ENCODE results near the gene ZNF280B. TPM values are rescaled to one million over a fixed set of nuclear protein-coding genes. Genes with fewer than 3 reads are reported as not detected.

ZNF280B gene
- total RNA-seq, 2 experiments from 2014 or later = 2.3 to 3.0 TPM

- Mint-ChIP-seq H3K36me3 (ENCODE audit: low read depth) (no peaks in the 10 kb centered on the region), H3K27ac (no peak overlapping the region), H3K27me3 (peaks cover 10% of the 10 kb centered on the region), H3K9me3 (no peaks in the 10 kb centered on the region), H3K4me3 (no peak overlapping the region), H3K4me1 (ENCODE audit: low read depth) (no peaks in the 10 kb centered on the region)
- TF ChIP-seq CTCF (IDR thresholded peaks at IDR 0.05) = no peak
- CTCF ChIA-PET = no interaction called here
- DNase-seq (no peak), ATAC-seq (no peak)
- POLR2A ChIA-PET = no interaction called here
- intact Hi-C loops (cut with micrococcal nuclease) = no loop called here
These were observed 13.1 kb upstream of the ZNF280B start for GRCh38 chr22:22521631-22522030.

- DNase-seq = no peak
- H3K4me1 Mint-ChIP-seq (ENCODE audit: low read depth) = no peaks in the 10 kb centered on the region
- H3K27me3 Mint-ChIP-seq = peaks cover 14% of the 10 kb centered on the region
- H3K4me3 Mint-ChIP-seq = no peak overlapping the region
- ChIA-PET POLR2A (no interaction called here), CTCF (interaction anchor here (0.6 to 1.2 kb wide), 2 partner anchors 12 to 20 kb away, joined by 3 to 7 read pairs; partner anchors contain the start of gene ZNF280B)
- H3K36me3 Mint-ChIP-seq (ENCODE audit: low read depth) = no peaks in the 10 kb centered on the region
- no peak for TF ChIP-seq CTCF (IDR thresholded peaks at IDR 0.05)
- H3K9me3 Mint-ChIP-seq = no peaks in the 10 kb centered on the region
- intact Hi-C loops (cut with micrococcal nuclease) = no loop called here
- H3K27ac Mint-ChIP-seq = no peak overlapping the region
- no peak for ATAC-seq
These were observed 12.4 kb upstream of the ZNF280B start for GRCh38 chr22:22520667-22521602.

- DNase-seq = no peak
- H3K36me3 Mint-ChIP-seq (ENCODE audit: low read depth) = no peaks in the 10 kb centered on the region
- intact Hi-C loops (cut with micrococcal nuclease) = no loop called here
- no peak within 1 kb of the TSS for H3K4me3 Mint-ChIP-seq
- H3K27ac Mint-ChIP-seq = no peak within 1 kb of the TSS
- no peaks in the 10 kb centered on the region for H3K9me3 Mint-ChIP-seq
- ChIA-PET POLR2A (interaction anchor here (1.2 kb wide), 1 partner anchor 9 kb away, joined by 4 read pairs; no protein-coding TSS in a partner anchor), CTCF (interaction anchor here (0.6 to 1.2 kb wide), 2 partner anchors 11 to 21 kb away, joined by 3 to 7 read pairs; partner anchors contain the start of gene ZNF280B)
- H3K27me3 Mint-ChIP-seq = peaks cover 20% of the 10 kb centered on the region
- no peak for ATAC-seq
- no peak for TF ChIP-seq CTCF (IDR thresholded peaks at IDR 0.05)
- H3K4me1 Mint-ChIP-seq (ENCODE audit: low read depth) = no peaks in the 10 kb centered on the region
These were observed 11.6 kb upstream of the ZNF280B start, which contains the start of gene ZNF280A for GRCh38 chr22:22520020-22520656. TSS of gene ZNF280A (minus strand) at chr22:22520270. CDS start at chr22:22515630, 4,640 bp downstream.

GRCh38 chr22:22519591-22519990 lies 11.0 kb upstream of the ZNF280B start:
- no peak overlapping the region for H3K4me3 Mint-ChIP-seq
- POLR2A ChIA-PET = interaction anchor here (1.2 kb wide), 1 partner anchor 8 kb away, joined by 4 read pairs; no protein-coding TSS in a partner anchor
- intact Hi-C loops (cut with micrococcal nuclease) = no loop called here
- H3K9me3 Mint-ChIP-seq = no peaks in the 10 kb centered on the region
- DNase-seq (no peak), ATAC-seq (no peak)
- H3K4me1 Mint-ChIP-seq (ENCODE audit: low read depth) = no peaks in the 10 kb centered on the region
- H3K27ac Mint-ChIP-seq = no peak overlapping the region
- H3K36me3 Mint-ChIP-seq (ENCODE audit: low read depth) = no peaks in the 10 kb centered on the region
- H3K27me3 Mint-ChIP-seq = peaks cover 26% of the 10 kb centered on the region
- CTCF ChIA-PET = interaction anchor here (1.2 kb wide), 1 partner anchor 11 kb away, joined by 7 read pairs; the partner anchor contains the start of gene ZNF280B
- no peak for TF ChIP-seq CTCF (IDR thresholded peaks at IDR 0.05)

Measured in activated CD8-positive, alpha-beta T cell treated with anti-CD3 and anti-CD28 coated beads for 36 hours (primary cell).